SKM-1 treated with dmso at 0.1 percent for 144 hours (cell line): ENCODE results near the gene KRTAP5-1.

Experiments
- DNase-seq: peaks from one replicate; lab custom pipeline; 2025; ENCODE audit not compliant: unreplicated experiment; lab: John Stamatoyannopoulos, UW

KRTAP5-1 gene

GRCh38 chr11:1560649-1561251, 24.3 kb downstream of the KRTAP5-1 start:
- DNase-seq = no peak

- DNase-seq = no peak
These were observed 25.0 kb downstream of the KRTAP5-1 start for GRCh38 chr11:1560002-1560648.

- DNase-seq = no peak
These were observed 25.8 kb downstream of the KRTAP5-1 start for GRCh38 chr11:1559111-1559951.

GRCh38 chr11:1558775-1559110, 26.3 kb downstream of the KRTAP5-1 start:
- DNase-seq = no peak

DNA sequence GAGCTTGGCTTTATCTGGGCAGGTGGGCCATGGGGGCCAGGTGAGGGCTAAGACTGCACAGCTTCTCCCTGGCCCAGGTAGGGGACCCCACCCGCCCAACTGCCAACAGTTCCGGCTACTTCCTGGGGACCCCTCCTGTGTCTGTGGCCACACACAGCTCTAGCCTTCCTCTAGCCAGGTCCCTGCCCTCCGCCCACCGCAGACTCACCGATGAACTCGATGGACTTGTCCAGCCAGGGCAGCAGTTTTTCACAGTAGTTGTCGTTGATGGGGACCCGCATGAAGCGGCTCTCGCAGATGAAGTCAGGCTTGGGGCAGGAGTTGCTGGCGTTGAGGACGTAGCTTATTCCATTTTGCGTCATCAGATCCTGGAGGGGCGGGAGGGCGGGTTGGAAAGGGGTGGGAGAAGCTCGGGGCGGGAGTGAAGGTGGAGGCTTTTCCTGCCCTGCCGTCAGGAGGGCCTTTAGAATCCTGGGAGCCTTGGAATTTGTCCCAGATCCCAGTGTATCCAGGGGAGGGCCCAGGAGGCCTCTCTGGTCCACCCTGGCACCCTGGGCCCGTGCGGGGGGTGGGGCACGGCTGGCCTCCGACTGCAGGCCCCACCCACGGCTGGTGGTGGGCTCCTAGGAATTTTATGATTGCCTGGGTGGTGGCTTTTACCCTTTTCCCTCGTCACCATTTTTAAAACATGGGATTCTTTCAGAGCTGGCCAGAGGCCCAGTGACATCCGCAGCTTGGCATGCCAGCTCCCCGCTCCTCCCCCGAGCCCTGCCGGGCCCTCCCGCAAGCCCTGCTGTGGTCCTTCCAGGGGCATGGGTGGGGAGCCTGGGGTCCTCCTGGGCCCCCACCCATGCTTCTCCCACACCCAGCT, 26.9 kb downstream of the KRTAP5-1 start:
- no peak for DNase-seq

DNA sequence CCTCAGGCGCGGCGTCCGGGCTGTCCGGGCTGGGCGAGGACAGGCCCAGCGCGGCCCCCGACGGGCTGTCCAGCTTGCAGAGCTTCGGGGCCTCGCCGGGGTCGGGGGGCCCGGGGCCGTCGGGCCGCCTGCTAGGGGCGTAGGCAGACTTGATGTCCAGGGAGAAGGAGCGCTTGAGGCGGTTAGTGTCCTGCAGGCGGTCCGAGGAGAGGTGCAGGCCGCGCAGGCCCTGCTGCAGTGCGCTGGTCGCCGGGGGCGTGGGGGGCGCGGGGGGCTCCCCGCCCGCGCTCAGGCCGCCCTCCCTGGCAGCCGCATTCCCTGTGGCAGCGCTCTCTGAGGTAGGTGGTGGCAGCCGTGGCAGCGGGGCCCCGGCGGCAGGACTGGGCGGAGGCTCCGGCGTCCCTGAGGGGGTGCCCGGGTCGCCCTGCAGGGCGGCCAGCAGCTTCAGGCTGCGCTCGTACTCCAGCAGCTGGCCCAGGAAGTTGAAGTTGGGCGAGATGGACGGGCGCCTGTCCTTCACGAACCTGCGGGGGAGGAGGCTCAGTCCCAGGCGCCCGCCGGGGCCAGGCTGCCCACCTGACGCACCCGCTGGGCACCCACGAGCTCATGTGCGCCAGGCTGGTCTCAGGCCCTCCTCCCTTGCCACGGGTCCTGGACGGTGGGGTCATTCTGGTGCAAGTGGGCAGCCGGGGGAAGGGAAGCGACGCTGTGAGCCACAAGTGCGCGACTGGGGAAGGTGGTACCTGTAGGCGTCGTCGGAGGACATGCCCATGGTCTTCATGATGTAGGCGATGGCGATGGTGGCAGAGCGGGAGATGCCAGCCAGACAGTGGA, 27.8 kb downstream of the KRTAP5-1 start:
- DNase-seq = no peak

DNA sequence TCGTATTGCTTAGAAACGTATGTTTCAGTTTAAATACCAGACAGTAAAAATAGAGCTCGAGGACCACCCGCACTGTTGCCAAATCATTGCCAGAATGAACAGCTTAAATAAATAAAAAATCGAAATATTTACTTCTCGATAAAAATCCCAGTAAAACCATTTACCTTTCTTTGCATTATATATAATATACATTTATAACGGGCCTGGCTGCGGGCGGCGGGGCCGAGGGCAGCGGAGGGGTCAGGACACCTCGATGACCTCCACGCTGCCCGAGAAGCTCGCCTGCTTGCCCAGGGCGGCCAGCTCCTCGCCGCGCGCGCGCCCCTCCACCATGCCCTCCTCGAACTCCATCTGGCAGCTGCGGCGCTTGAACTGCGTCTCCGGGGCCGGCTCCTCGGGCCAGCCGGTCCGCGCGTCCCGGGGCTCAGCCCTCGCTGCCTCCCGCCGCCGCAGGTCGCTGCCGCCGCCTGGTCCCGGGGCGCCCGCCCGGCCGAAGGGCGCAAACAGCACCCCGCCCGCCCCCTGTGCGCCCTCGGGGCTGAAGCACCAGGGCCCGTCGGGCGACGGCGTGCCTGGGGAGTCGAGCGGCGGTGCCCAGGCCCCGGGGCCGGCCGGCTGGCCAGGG, 28.7 kb downstream of the KRTAP5-1 start:
- no peak for DNase-seq

GRCh38 chr11:1555713-1556153, 29.4 kb downstream of the KRTAP5-1 start:
- no peak for DNase-seq

DNA sequence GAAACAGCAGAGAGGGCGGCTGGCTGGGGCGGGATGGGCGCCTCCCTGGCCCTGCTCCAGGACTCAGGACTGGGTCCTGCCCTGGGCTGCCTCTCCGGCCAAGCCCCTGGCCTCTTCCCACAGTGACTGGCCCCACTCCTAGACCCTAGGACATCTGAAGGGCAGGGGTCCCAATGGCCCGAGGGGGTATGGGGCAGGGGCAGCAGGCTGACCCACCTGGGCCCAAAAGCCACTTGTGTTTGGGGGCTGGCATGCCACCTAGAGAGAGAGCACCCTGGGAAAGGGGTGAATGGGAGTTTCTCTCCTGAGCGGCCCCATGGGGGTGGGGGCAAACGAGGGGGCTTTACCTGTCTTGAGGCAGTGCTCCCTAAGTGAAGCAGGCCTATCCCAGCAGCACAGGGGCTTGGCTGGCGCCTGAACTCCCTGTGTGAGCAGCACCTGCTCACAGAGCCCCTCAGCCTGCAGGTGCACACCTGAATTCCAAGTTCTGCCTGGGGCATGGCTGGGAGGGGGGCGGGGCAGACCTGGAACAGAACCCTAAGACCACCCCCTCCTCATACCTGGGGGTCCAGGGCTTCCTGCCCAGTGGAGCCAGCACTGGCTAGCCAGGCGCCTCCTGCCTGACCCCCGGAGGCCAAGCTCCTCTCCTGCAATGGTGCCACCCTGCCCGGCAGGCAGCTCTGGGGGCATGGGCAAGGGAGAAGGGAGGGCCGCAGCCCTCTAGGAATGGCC, 29.9 kb downstream of the KRTAP5-1 start:
- DNase-seq = no peak

DNA sequence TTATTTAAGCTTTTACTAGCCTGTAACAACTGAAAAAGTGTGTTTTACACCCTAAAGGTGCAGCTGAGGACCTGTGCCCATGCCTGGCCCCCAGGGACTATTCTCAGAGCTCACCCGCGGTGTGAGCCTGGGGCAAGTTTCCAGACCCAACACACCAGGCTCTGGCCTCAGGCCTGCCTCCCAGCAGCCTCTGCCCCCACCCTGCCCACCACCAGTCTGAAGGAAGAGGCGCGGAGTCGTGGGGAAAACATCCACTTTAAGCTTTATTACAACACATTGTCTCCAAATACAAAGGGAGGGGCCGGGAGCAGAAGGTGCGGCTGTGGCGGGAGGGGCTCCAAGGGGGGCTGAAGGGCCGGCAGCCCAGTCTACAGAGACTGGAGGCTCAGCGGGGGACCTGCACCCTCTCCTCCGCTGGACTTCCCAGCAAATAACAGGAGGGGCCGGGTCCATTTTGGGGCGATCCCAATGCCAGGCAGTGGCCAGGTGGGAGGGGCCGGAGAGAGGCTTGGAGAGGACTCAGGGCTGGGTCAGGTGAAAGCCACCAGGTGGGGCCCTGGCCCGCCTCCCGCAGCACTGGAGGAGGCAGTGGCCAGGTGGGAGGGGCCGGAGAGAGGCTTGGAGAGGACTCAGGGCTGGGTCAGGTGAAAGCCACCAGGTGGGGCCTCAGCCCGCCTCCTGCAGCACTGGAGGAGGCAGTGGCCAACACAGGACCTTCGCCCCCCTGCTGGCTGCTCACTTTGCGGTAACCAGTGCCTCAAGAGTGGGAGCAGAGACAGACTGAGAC, 31.1 kb downstream of the KRTAP5-1 start:
- DNase-seq = no peak

- DNase-seq = no peak
These were observed 35.4 kb downstream of the KRTAP5-1 start for GRCh38 chr11:1549338-1550330.

DNA sequence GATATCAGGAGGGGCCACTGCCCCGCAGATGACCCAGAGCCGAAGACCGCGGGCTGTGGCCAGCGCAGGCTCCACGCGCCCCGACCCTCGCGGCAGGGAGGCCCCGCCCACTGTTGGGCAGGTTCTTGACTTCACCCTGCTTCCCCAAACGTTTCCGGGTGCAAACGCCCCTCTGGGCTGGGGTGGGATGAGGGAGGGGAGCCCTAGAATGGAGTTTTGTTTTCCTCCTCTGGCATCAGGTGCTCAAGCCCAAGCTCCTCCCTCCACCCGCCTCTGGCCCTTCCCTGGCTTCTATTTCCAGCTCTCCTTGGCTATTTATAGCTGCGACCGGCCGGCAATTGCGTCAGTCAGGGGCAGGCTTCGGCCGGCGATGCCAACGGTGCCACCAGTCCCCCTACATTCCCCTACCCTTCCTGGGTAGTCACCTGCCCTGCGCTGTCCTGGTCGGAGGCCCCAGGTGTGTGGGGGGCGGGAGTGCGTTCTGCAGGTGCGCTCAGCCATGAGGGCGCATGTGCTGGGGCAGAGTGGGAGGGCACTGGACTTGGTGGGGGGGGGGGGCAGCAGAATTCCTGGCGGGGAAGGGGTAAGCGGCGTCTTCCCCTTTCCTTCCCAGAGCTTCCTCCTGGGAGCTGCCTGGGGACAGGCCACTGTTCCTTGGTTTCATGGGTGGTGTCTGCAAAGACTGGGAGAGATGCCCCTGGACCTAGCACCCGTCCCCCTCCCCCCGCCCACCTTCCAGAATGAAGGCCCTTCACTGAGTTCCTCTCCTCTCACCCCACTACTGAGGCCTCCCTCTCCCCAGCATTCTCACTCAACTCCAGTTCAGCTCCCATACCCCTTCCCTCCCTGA, 36.6 kb downstream of the KRTAP5-1 start:
- DNase-seq = peak; percentile 19

- DNase-seq = no peak
These were observed 37.5 kb downstream of the KRTAP5-1 start for GRCh38 chr11:1547467-1548098.

- peak; percentile 21 for DNase-seq
These were observed 38.3 kb downstream of the KRTAP5-1 start for GRCh38 chr11:1546536-1547466.

DNA sequence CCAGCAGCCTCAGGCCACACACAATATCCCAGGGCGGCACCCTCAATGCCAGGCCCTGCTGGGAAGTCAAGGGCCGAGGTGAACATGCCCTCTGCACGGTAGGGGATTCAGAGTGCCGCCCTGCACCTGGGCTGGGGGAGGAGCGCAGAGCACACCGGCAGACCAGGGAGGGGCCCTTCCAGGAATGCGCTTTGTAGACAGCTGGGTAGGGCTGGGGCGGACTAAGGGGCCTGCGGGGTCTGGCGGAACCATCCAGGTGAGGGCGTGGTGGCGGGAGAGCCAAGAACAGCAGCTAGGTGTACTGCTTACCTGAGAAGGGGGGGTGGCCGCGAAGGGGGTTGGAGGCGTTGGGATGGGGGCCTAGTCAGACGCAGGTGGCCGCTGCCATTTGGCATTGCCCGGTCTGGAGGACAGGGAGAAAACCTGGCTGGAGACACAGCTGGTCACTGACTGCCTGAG, 39.0 kb downstream of the KRTAP5-1 start:
- no peak for DNase-seq
